GM18861 (cell line): ENCODE measurements around the gene SCFD1.

ENCODE experiments used
- ATAC-seq: cut with Tn5 transposase; IDR thresholded peaks from one replicate; pipeline ENCODE4 v1.9.1; 2021; ENCODE audit not compliant: unreplicated experiment

The SCFD1 gene

GRCh38 chr14:30751646-30752416 is 129.7 kb downstream of the SCFD1 start:
- ATAC-seq: no peak

GRCh38 chr14:30753452-30753851 is 131.3 kb downstream of the SCFD1 start:
- ATAC-seq: no peak

GRCh38 chr14:30754778-30755177 is 132.7 kb downstream of the SCFD1 start:
- ATAC-seq: no peak

- no peak for ATAC-seq
These were observed 134.5 kb downstream of the SCFD1 start for GRCh38 chr14:30756594-30756993.

GRCh38 chr14:30757082-30757481 is 135.0 kb downstream of the SCFD1 start:
- peak; percentile 65 for ATAC-seq

- ATAC-seq: no peak
These were observed 137.3 kb downstream of the SCFD1 start for GRCh38 chr14:30759172-30760125.

- ATAC-seq: no peak
These were observed 141.8 kb downstream of the SCFD1 start for GRCh38 chr14:30763891-30764290.

- ATAC-seq: no peak
These were observed 145.5 kb downstream of the SCFD1 start for GRCh38 chr14:30767624-30768023.

- no peak for ATAC-seq
These were observed 146.7 kb downstream of the SCFD1 start for GRCh38 chr14:30768791-30769190.

GRCh38 chr14:30770376-30770775 is 148.3 kb downstream of the SCFD1 start:
- ATAC-seq: no peak

GRCh38 chr14:30771595-30771994 is 149.5 kb downstream of the SCFD1 start:
- no peak for ATAC-seq

- no peak for ATAC-seq
These were observed 157.1 kb downstream of the SCFD1 start for GRCh38 chr14:30779210-30779609.
